Measurements from ENCODE around the gene NAV2.
A peak's percentile ranks its signal among the peaks of the same experiment; 100 is the strongest.

NAV2 gene

GRCh38 chr11:19814421-19814820 is 101.8 kb downstream of the NAV2 start:
- no peak for DNase-seq

GRCh38 chr11:19816040-19816439 is 103.4 kb downstream of the NAV2 start:
- DNase-seq, result no peak

- no peak for DNase-seq
Observed at GRCh38 chr11:19816817-19817216, 104.2 kb downstream of the NAV2 start.

GRCh38 chr11:19817265-19817851 is 104.7 kb downstream of the NAV2 start:
- DNase-seq, result peak; percentile 13

- DNase-seq, result no peak
Observed at GRCh38 chr11:19817870-19818269, 105.2 kb downstream of the NAV2 start.

GRCh38 chr11:19818619-19819018 is 106.0 kb downstream of the NAV2 start:
- peak; percentile 60 for DNase-seq

GRCh38 chr11:19819148-19819547 is 106.5 kb downstream of the NAV2 start:
- peak; percentile 76 for DNase-seq

GRCh38 chr11:19820100-19820499 is 107.5 kb downstream of the NAV2 start:
- DNase-seq, result no peak

GRCh38 chr11:19821412-19821875 is 108.8 kb downstream of the NAV2 start:
- DNase-seq, result no peak

- DNase-seq, result no peak
Observed at GRCh38 chr11:19821993-19822392, 109.4 kb downstream of the NAV2 start.

- no peak for DNase-seq
Observed at GRCh38 chr11:19822531-19822930, 109.9 kb downstream of the NAV2 start.

GRCh38 chr11:19826606-19827005 is 114.0 kb downstream of the NAV2 start:
- no peak for DNase-seq

- no peak for DNase-seq
Observed at GRCh38 chr11:19827399-19828135, 114.9 kb downstream of the NAV2 start.

GRCh38 chr11:19828382-19829108 is 115.9 kb downstream of the NAV2 start:
- DNase-seq, result no peak

- DNase-seq, result no peak
Observed at GRCh38 chr11:19829109-19829837, 116.6 kb downstream of the NAV2 start.

GRCh38 chr11:19832086-19832750 is 119.6 kb downstream of the NAV2 start:
- no peak for DNase-seq

- DNase-seq, result no peak
Observed at GRCh38 chr11:19832901-19833300, 120.3 kb downstream of the NAV2 start.

- no peak for DNase-seq
Observed at GRCh38 chr11:19834771-19835170, 122.1 kb downstream of the NAV2 start.

GRCh38 chr11:19836666-19837065 is 124.0 kb downstream of the NAV2 start:
- no peak for DNase-seq

GRCh38 chr11:19838994-19839768 is 126.5 kb downstream of the NAV2 start:
- DNase-seq, result no peak

- DNase-seq, result no peak
Observed at GRCh38 chr11:19840961-19841360, 128.3 kb downstream of the NAV2 start.

GRCh38 chr11:19842505-19842904 is 129.9 kb downstream of the NAV2 start:
- DNase-seq, result no peak

Data from NCI-H510A treated with DMSO at 0.1 percent for 48 hours (cell line).